PC-3 (cell line): ENCODE measurements around the gene CSMD2. TPM values are rescaled to one million over a fixed set of nuclear protein-coding genes. Genes with fewer than 3 reads are reported as not detected.

ENCODE experiments used
- ATAC-seq: fragments of 200-7000 bp; cut with Tn5 transposase; 2 replicates; pipeline ENCODE4 v1.9.1; 2020; ENCODE audit warnings: mild to moderate bottlenecking, moderate library complexity
- BruUV-seq: library from RNA; stranded (reverse); fragments of 400-500 nt; replicated peaks from 2 replicates; lab custom pipeline; 2021; lab: Mats Ljungman, UMichigan
- CTCF ChIA-PET: fragments of 300-600 bp; sonication (Branson Sonifier 250); formaldehyde crosslinking; loops from one replicate; lab custom pipeline; 2022; ENCODE audit warnings: antibody characterized with exemption; lab: Charles Lee
- POLR2A ChIA-PET: fragments of 300-600 bp; sonication (Branson Sonifier 250); formaldehyde crosslinking; loops from one replicate; lab custom pipeline; 2022; ENCODE audit warnings: antibody characterized with exemption; ENCODE audit not compliant: unreplicated experiment; lab: Charles Lee
- DNase-seq: peaks from one replicate; pipeline ENCODE4 v3.0.0-alpha.2; 2015
- H2AFZ ChIP-seq: fragments of 300-600 bp; sonication (generic); 2 replicates; pipeline ENCODE4 v1.6.0; 2016; ENCODE audit warnings: antibody characterized with exemption, low read length
- H3F3A ChIP-seq: fragments of 300-600 bp; sonication (generic); one replicate; pipeline ENCODE4 v1.6.0; 2017; ENCODE audit warnings: antibody characterized with exemption, low read length, control low read depth, mild to moderate bottlenecking; ENCODE audit not compliant: unreplicated experiment
- H3K27ac ChIP-seq: fragments of 300-600 bp; sonication (generic); 2 replicates; pipeline ENCODE4 v1.5.1; 2016; ENCODE audit warnings: mild to moderate bottlenecking, low read length
- H3K27me3 ChIP-seq: fragments of 300-600 bp; sonication (generic); 2 replicates; pipeline ENCODE4 v1.6.1; 2016; ENCODE audit warnings: low read length, mixed read lengths
- H3K36me3 ChIP-seq: fragments of 300-600 bp; sonication (generic); 2 replicates; pipeline ENCODE4 v1.6.1; 2016; ENCODE audit warnings: low read depth, mixed run types, low read length, mixed read lengths
- H3K4me1 ChIP-seq: fragments of 300-600 bp; sonication (generic); 2 replicates; pipeline ENCODE4 v1.5.1; 2016; ENCODE audit warnings: low read length; ENCODE audit not compliant: insufficient read depth
- H3K4me2 ChIP-seq: fragments of 300-600 bp; sonication (generic); 2 replicates; pipeline ENCODE4 v1.6.0; 2016; ENCODE audit warnings: low read length
- H3K4me3 ChIP-seq: fragments of 300-600 bp; sonication (generic); 2 replicates; pipeline ENCODE4 v1.5.1; 2016; ENCODE audit warnings: mild to moderate bottlenecking, low read length, mixed read lengths
- H3K79me2 ChIP-seq: fragments of 300-600 bp; sonication (generic); 2 replicates; pipeline ENCODE4 v1.6.1; 2017; ENCODE audit warnings: low read length, mixed read lengths
- H3K9ac ChIP-seq: fragments of 300-600 bp; sonication (generic); 2 replicates; pipeline ENCODE4 v1.6.0; 2016; ENCODE audit warnings: mild to moderate bottlenecking, low read length
- H3K9me2 ChIP-seq: fragments of 300-600 bp; sonication (generic); replicated peaks from 2 replicates; pipeline ENCODE4 v1.6.1; 2016; ENCODE audit warnings: mixed run types, low read length, mixed read lengths
- H3K9me3 ChIP-seq: fragments of 300-600 bp; sonication (generic); 2 replicates; pipeline ENCODE4 v1.6.1; 2016; ENCODE audit warnings: low read length, mixed read lengths
- H4K20me1 ChIP-seq: fragments of 300-600 bp; sonication (generic); 2 replicates; pipeline ENCODE4 v1.6.1; 2016; ENCODE audit warnings: low read length, mixed read lengths
- EZH2 ChIP-seq: fragments of 300-600 bp; sonication (generic); IDR thresholded peaks from one replicate; pipeline ENCODE4 v1.6.1; 2017; ENCODE audit warnings: antibody characterized with exemption, mild to moderate bottlenecking, low read length; ENCODE audit not compliant: unreplicated experiment
- EZH2phosphoT487 ChIP-seq: fragments of 300-600 bp; sonication (generic); IDR thresholded peaks from 2 replicates; pipeline ENCODE4 v1.6.1; 2018; ENCODE audit warnings: mild to moderate bottlenecking, antibody characterized with exemption, low read length, borderline replicate concordance
- intact Hi-C: fragments of 100-400 bp; cut with micrococcal nuclease; formaldehyde crosslinking; loops from 2 replicates; pipeline ENCODE4 v1.9.0; 2023
- total RNA-seq: library from RNA; depleted of rRNA; stranded (reverse); fragments of >200 nt; gene quantifications from 2 replicates; pipeline ENCODE4 v1.2.3, GENCODE V29; 2014
- TF ChIP-seq, protein P1 (sequence below): fragments of 300-600 bp; sonication (generic); conservative IDR thresholded peaks from 2 replicates; pipeline ENCODE4 v1.5.1; 2017; ENCODE audit warnings: antibody characterized with exemption, low read depth, mild to moderate bottlenecking, low read length

CSMD2 gene
- total RNA-seq, 1 experiment from 2014 or later = not detected

DNA sequence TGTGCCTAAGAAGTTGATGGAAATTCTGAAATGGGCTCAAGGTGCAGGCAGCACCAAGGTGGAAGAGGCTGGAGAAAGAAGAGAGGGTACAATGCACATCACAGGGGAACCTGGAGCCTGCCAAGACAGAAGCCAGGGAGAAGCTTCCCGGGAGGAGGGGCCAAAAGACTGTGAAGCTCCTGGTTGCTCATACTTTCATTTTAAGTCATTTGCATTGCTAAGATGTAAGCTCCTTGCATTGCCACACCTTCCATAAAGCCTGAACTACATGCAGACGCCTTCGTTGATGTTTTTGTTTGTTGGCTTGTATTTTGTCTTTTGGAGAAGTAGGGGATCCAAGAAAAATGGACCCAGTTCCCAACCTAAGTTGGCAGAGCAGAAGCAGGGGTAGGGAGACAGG, 232.2 kb downstream of the CSMD2 start:
- H3K9ac ChIP-seq = no peak overlapping the region
- H2AFZ ChIP-seq = no peak overlapping the region
- no peaks in the 10 kb centered on the region for H3F3A ChIP-seq
- no peak for TF ChIP-seq EZH2phosphoT487
- TF ChIP-seq, protein P1, sequence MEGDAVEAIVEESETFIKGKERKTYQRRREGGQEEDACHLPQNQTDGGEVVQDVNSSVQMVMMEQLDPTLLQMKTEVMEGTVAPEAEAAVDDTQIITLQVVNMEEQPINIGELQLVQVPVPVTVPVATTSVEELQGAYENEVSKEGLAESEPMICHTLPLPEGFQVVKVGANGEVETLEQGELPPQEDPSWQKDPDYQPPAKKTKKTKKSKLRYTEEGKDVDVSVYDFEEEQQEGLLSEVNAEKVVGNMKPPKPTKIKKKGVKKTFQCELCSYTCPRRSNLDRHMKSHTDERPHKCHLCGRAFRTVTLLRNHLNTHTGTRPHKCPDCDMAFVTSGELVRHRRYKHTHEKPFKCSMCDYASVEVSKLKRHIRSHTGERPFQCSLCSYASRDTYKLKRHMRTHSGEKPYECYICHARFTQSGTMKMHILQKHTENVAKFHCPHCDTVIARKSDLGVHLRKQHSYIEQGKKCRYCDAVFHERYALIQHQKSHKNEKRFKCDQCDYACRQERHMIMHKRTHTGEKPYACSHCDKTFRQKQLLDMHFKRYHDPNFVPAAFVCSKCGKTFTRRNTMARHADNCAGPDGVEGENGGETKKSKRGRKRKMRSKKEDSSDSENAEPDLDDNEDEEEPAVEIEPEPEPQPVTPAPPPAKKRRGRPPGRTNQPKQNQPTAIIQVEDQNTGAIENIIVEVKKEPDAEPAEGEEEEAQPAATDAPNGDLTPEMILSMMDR = no peak
- TF ChIP-seq EZH2 = no peak
- intact Hi-C loops = no loop called here
- no peak for DNase-seq
- H3K4me2 ChIP-seq = no peak overlapping the region
- H3K9me2 ChIP-seq = no peaks in the 10 kb centered on the region
- no TSS peak for BruUV-seq
- no peak overlapping the region for H3K27ac ChIP-seq
- no peaks in the 10 kb centered on the region for H3K79me2 ChIP-seq
- H3K4me1 ChIP-seq = no peaks in the 10 kb centered on the region
- CTCF ChIA-PET = no interaction called here
- H3K9me3 ChIP-seq = no peaks in the 10 kb centered on the region
- ATAC-seq = no peak
- H4K20me1 ChIP-seq = no peaks in the 10 kb centered on the region
- POLR2A ChIA-PET = no interaction called here
- no peak overlapping the region for H3K4me3 ChIP-seq
- no peaks in the 10 kb centered on the region for H3K27me3 ChIP-seq
- no peaks in the 10 kb centered on the region for H3K36me3 ChIP-seq

DNA sequence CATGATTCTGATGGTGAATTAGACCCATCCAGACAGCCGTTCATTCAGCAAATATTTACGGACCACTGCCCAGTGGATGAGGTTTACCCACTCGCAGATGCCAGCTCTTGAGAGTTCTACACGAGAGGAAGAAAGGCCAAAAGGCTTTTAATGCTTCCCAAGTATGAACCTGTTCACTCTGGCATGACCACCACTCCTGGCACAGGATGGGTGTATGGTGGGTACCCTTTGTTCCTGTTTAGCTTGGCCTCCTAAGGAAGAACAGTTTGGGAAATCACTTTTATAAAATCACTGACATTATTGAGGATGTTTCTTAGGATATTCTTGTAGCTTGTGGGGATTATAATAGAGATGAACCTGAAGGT, 233.9 kb downstream of the CSMD2 start:
- ATAC-seq (no peak), DNase-seq (no peak)
- Histone ChIP-seq H3K79me2 (no peaks in the 10 kb centered on the region), H3K4me1 (no peaks in the 10 kb centered on the region), H3K4me3 (no peak overlapping the region), H3K27me3 (no peaks in the 10 kb centered on the region), H2AFZ (no peak overlapping the region), H3K27ac (no peak overlapping the region), H3F3A (no peaks in the 10 kb centered on the region), H3K4me2 (no peak overlapping the region), H3K9me2 (no peaks in the 10 kb centered on the region), H4K20me1 (no peaks in the 10 kb centered on the region), H3K9me3 (no peaks in the 10 kb centered on the region), H3K9ac (no peak overlapping the region), H3K36me3 (no peaks in the 10 kb centered on the region)
- no peak for TF ChIP-seq EZH2
- TF ChIP-seq EZH2phosphoT487 = no peak
- TF ChIP-seq, protein P1 = no peak
- POLR2A ChIA-PET = no interaction called here
- BruUV-seq = no TSS peak
- CTCF ChIA-PET = no interaction called here
- intact Hi-C loops = no loop called here

DNA sequence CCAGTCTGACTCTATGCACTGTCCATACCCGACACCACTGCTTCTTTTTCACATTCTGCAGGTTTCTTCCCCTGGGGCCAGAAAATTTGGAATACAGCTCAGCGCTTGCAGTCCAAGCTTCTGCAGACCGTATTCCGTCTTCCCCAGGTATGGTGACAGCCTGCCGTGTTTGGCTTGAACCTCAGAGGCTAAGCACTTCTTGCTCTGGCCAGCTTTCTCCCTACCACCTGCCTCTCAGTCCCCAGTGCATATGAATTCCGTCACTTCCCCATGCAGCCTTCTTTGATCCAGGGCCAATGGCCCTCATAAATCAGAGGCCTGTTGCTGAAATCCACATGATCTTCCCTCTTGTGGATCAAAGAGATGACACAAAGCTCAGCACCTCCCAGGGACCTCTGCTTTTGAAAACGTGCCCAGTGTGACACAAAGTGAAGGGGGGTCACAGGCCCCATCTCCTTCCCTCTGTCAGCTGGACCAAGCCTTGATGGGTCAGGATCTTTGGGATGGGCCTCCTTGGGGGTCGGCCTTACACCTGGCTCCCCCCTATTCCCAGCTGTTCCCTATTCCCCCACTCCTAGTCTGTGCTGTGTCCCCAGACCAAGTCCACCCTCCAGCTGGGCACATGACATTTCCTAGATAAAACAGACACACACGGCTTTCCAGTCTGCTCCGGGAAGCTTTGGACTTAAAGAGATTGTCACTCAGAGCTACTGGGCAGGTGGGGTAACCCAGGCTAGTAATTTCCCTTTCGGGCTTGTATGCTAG, 234.5 kb downstream of the CSMD2 start:
- H3K4me3 ChIP-seq = no peak overlapping the region
- H3K27ac ChIP-seq = no peak overlapping the region
- POLR2A ChIA-PET = no interaction called here
- no peaks in the 10 kb centered on the region for H3K27me3 ChIP-seq
- no peak for ATAC-seq
- no peaks in the 10 kb centered on the region for H3K79me2 ChIP-seq
- no peaks in the 10 kb centered on the region for H3K36me3 ChIP-seq
- CTCF ChIA-PET = no interaction called here
- H3K4me1 ChIP-seq = no peaks in the 10 kb centered on the region
- no peak for DNase-seq
- no peaks in the 10 kb centered on the region for H3K9me3 ChIP-seq
- no peaks in the 10 kb centered on the region for H4K20me1 ChIP-seq
- no peak overlapping the region for H3K9ac ChIP-seq
- TF ChIP-seq EZH2 (no peak), EZH2phosphoT487 (no peak)
- TF ChIP-seq, protein P1 = no peak
- intact Hi-C loops = no loop called here
- no peak overlapping the region for H3K4me2 ChIP-seq
- H3K9me2 ChIP-seq = no peaks in the 10 kb centered on the region
- no TSS peak for BruUV-seq
- H2AFZ ChIP-seq = no peak overlapping the region
- H3F3A ChIP-seq = no peaks in the 10 kb centered on the region
